Measurements from ENCODE around the gene KCNQ1.

KCNQ1 gene

GRCh38 chr11:2423157-2424025 is 21.4 kb upstream of the KCNQ1 start:
- H4K20me1 ChIP-seq: no peaks in the 10 kb centered on the region
- TF ChIP-seq Cebpa-rat (IDR thresholded peaks at IDR 0.05): no peak
- no peaks in the 10 kb centered on the region for H3K9me3 ChIP-seq
- H3K4me3 ChIP-seq: no peak overlapping the region
- H3K27ac ChIP-seq: no peak overlapping the region
- H3K36me3 ChIP-seq: no peaks in the 10 kb centered on the region
- H3K4me2 ChIP-seq: peak overlapping the region; percentile 34
- H3K4me1 ChIP-seq: peaks cover 32% of the 10 kb centered on the region
- 0 out of 2 replicates have a peak, but pooled peaks cover 3% of the 10 kb centered on the region for H3K27me3 ChIP-seq
- H3K9ac ChIP-seq: no peak overlapping the region

GRCh38 chr11:2424811-2425495 is 19.9 kb upstream of the KCNQ1 start:
- no peak for TF ChIP-seq Cebpa-rat (IDR thresholded peaks at IDR 0.05)
- H3K9ac ChIP-seq: no peak overlapping the region
- H3K27me3 ChIP-seq: 0 out of 2 replicates have a peak, but pooled peaks cover 3% of the 10 kb centered on the region
- H3K4me2 ChIP-seq: no peak overlapping the region
- H3K27ac ChIP-seq: no peak overlapping the region
- H3K4me1 ChIP-seq: peaks cover 24% of the 10 kb centered on the region
- H4K20me1 ChIP-seq: no peaks in the 10 kb centered on the region
- H3K36me3 ChIP-seq: no peaks in the 10 kb centered on the region
- no peak overlapping the region for H3K4me3 ChIP-seq
- H3K9me3 ChIP-seq: no peaks in the 10 kb centered on the region

- Histone ChIP-seq H3K9me3 (no peaks in the 10 kb centered on the region), H3K27me3 (0 out of 2 replicates have a peak, but pooled peaks cover 3% of the 10 kb centered on the region), H3K36me3 (no peaks in the 10 kb centered on the region), H3K4me1 (peaks cover 19% of the 10 kb centered on the region), H3K4me2 (no peak overlapping the region), H3K27ac (no peak overlapping the region), H3K4me3 (no peak overlapping the region), H3K9ac (no peak overlapping the region), H4K20me1 (no peaks in the 10 kb centered on the region)
- TF ChIP-seq Cebpa-rat (IDR thresholded peaks at IDR 0.05): no peak
Observed at GRCh38 chr11:2425506-2425905, 19.3 kb upstream of the KCNQ1 start.

- H3K9me3 ChIP-seq: no peaks in the 10 kb centered on the region
- H3K36me3 ChIP-seq: no peaks in the 10 kb centered on the region
- TF ChIP-seq Cebpa-rat (IDR thresholded peaks at IDR 0.05): no peak
- H3K27ac ChIP-seq: no peak overlapping the region
- H4K20me1 ChIP-seq: no peaks in the 10 kb centered on the region
- no peak overlapping the region for H3K9ac ChIP-seq
- no peak overlapping the region for H3K4me2 ChIP-seq
- peaks cover 17% of the 10 kb centered on the region for H3K4me1 ChIP-seq
- H3K4me3 ChIP-seq: no peak overlapping the region
- 0 out of 2 replicates have a peak, but pooled peaks cover 3% of the 10 kb centered on the region for H3K27me3 ChIP-seq
Observed at GRCh38 chr11:2426221-2426620, 18.6 kb upstream of the KCNQ1 start.

GRCh38 chr11:2426826-2427521 is 17.8 kb upstream of the KCNQ1 start:
- no peaks in the 10 kb centered on the region for H4K20me1 ChIP-seq
- no peak overlapping the region for H3K4me2 ChIP-seq
- peaks cover 19% of the 10 kb centered on the region for H3K4me1 ChIP-seq
- H3K27ac ChIP-seq: no peak overlapping the region
- H3K9me3 ChIP-seq: no peaks in the 10 kb centered on the region
- H3K36me3 ChIP-seq: no peaks in the 10 kb centered on the region
- no peak overlapping the region for H3K9ac ChIP-seq
- 0 out of 2 replicates have a peak, but pooled peaks cover 3% of the 10 kb centered on the region for H3K27me3 ChIP-seq
- no peak overlapping the region for H3K4me3 ChIP-seq
- no peak for TF ChIP-seq Cebpa-rat (IDR thresholded peaks at IDR 0.05)

GRCh38 chr11:2427721-2428321 is 17.0 kb upstream of the KCNQ1 start:
- no peaks in the 10 kb centered on the region for H3K9me3 ChIP-seq
- H3K4me2 ChIP-seq: no peak overlapping the region
- no peaks in the 10 kb centered on the region for H4K20me1 ChIP-seq
- peaks cover 22% of the 10 kb centered on the region for H3K4me1 ChIP-seq
- 0 out of 2 replicates have a peak, but pooled peaks cover 3% of the 10 kb centered on the region for H3K27me3 ChIP-seq
- no peak overlapping the region for H3K27ac ChIP-seq
- no peak for TF ChIP-seq Cebpa-rat (IDR thresholded peaks at IDR 0.05)
- no peak overlapping the region for H3K9ac ChIP-seq
- H3K36me3 ChIP-seq: no peaks in the 10 kb centered on the region
- H3K4me3 ChIP-seq: no peak overlapping the region

- Histone ChIP-seq H3K4me3 (no peak overlapping the region), H3K9ac (no peak overlapping the region), H3K4me1 (peaks cover 17% of the 10 kb centered on the region), H3K27ac (no peak overlapping the region), H3K9me3 (no peaks in the 10 kb centered on the region), H3K27me3 (0 out of 2 replicates have a peak, but pooled peaks cover 3% of the 10 kb centered on the region), H3K36me3 (no peaks in the 10 kb centered on the region), H4K20me1 (no peaks in the 10 kb centered on the region), H3K4me2 (no peak overlapping the region)
- no peak for TF ChIP-seq Cebpa-rat (IDR thresholded peaks at IDR 0.05)
Observed at GRCh38 chr11:2428322-2428795, 16.4 kb upstream of the KCNQ1 start.

GRCh38 chr11:2431395-2431794 is 13.4 kb upstream of the KCNQ1 start:
- no peaks in the 10 kb centered on the region for H4K20me1 ChIP-seq
- no peaks in the 10 kb centered on the region for H3K9me3 ChIP-seq
- H3K4me3 ChIP-seq: no peak overlapping the region
- no peaks in the 10 kb centered on the region for H3K27me3 ChIP-seq
- no peak overlapping the region for H3K9ac ChIP-seq
- H3K36me3 ChIP-seq: no peaks in the 10 kb centered on the region
- no peak overlapping the region for H3K4me2 ChIP-seq
- TF ChIP-seq Cebpa-rat (IDR thresholded peaks at IDR 0.05): no peak
- H3K27ac ChIP-seq: no peak overlapping the region
- H3K4me1 ChIP-seq: peaks cover 5% of the 10 kb centered on the region; the same call in 1 of the 2 replicates

- Histone ChIP-seq H4K20me1 (no peaks in the 10 kb centered on the region), H3K36me3 (no peaks in the 10 kb centered on the region), H3K9me3 (no peaks in the 10 kb centered on the region), H3K4me2 (no peak overlapping the region; the same call in 1 of the 2 replicates), H3K9ac (no peak overlapping the region), H3K4me1 (peaks cover 5% of the 10 kb centered on the region; the same call in 1 of the 2 replicates), H3K27me3 (no peaks in the 10 kb centered on the region), H3K27ac (0 out of 2 replicates have a peak overlapping the region, but pooled peaks have one; percentile 22), H3K4me3 (no peak overlapping the region)
- no peak for TF ChIP-seq Cebpa-rat (IDR thresholded peaks at IDR 0.05)
Observed at GRCh38 chr11:2432171-2432621, 12.6 kb upstream of the KCNQ1 start.

Measured in BLaER1 (cell line).